Chondrocyte (in vitro differentiated cells): ENCODE measurements around the gene MYO5B. TPM values are rescaled to one million over a fixed set of nuclear protein-coding genes. Genes with fewer than 3 reads are reported as not detected.

Experiments used
- DNase-seq: peaks from one replicate; pipeline ENCODE4 v3.0.0; 2021; ENCODE audit warnings: mixed read lengths, low spot score
- H3K27ac Mint-ChIP-seq: one replicate; pipeline ENCODE4 v1.8.0; 2021; ENCODE audit warnings: mild to moderate bottlenecking, moderate library complexity, mixed read lengths; ENCODE audit not compliant: unreplicated experiment
- H3K27me3 Mint-ChIP-seq: 2 replicates; pipeline ENCODE4 v1.8.0; 2021; ENCODE audit warnings: low read depth, mixed read lengths
- H3K36me3 Mint-ChIP-seq: 2 replicates; pipeline ENCODE4 v1.8.0; 2021; ENCODE audit warnings: low read depth, mixed read lengths
- H3K4me1 Mint-ChIP-seq: 2 replicates; pipeline ENCODE4 v1.8.0; 2021; ENCODE audit warnings: low read depth, mild to moderate bottlenecking, mixed read lengths
- H3K4me3 Mint-ChIP-seq: one replicate; pipeline ENCODE4 v1.8.0; 2021; ENCODE audit warnings: mild to moderate bottlenecking, moderate library complexity, mixed read lengths; ENCODE audit not compliant: unreplicated experiment
- H3K9me3 Mint-ChIP-seq: 2 replicates; pipeline ENCODE4 v1.8.0; 2021; ENCODE audit warnings: low read depth, mixed read lengths
- total RNA-seq: library from RNA; stranded (reverse); gene quantifications from 3 replicates; pipeline ENCODE4 v1.2.1, GENCODE V29; 2021
- TF ChIP-seq, protein P1 (sequence below): fragments of 200-600 bp; sonication (generic); IDR thresholded peaks from 2 replicates; pipeline ENCODE4 v1.5.0; 2021; ENCODE audit warnings: antibody characterized with exemption, mild to moderate bottlenecking, moderate library complexity

Gene MYO5B
- total RNA-seq, 1 donor from 2014 or later, result 0.97 TPM

DNA sequence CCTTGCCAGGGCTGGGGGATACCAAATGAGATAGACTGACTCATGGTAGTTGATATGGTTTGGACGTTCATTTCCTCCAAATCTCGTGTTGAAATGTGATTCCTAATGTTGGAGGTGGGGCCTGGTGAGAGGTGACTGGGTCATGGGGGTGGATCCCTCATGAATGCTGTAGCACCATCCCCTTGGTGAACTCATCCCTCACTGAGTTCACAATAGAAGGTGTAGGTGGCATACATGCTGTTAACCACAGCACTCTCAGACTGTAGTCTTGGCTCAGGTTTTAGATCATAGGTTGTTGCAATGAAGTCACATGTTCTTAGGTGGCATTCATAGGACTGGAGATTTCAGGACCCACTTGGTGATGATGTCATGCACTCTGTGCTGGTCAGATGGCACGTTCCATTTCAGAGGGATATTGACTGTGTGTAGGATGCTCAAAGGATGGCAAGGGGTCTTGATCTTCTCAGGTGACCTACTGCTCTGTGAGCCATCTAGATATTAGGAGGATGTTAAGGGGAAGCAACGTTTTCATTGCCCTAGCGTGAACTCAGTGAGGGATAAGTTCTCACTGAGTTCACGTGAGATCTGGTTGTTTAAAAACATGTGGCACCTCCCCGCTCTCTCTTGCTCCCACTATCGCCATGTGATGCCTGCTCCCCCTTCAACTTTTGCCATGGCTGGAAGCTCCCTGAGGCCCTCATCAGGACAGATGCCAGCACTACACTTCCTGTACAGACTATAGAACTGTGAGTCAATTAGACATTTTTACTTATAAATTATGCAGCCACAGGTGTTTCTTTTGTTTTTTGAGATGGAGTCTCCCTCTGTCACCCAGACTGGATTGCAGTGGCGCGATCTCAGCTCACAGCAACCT, 307.8 kb downstream of the MYO5B start:
- Mint-ChIP-seq H3K27ac (no peak overlapping the region), H3K9me3 (no peaks in the 10 kb centered on the region), H3K4me3 (no peak overlapping the region), H3K36me3 (no peaks in the 10 kb centered on the region), H3K4me1 (no peaks in the 10 kb centered on the region), H3K27me3 (peaks cover 28% of the 10 kb centered on the region)
- no peak for DNase-seq
- TF ChIP-seq, protein P1, sequence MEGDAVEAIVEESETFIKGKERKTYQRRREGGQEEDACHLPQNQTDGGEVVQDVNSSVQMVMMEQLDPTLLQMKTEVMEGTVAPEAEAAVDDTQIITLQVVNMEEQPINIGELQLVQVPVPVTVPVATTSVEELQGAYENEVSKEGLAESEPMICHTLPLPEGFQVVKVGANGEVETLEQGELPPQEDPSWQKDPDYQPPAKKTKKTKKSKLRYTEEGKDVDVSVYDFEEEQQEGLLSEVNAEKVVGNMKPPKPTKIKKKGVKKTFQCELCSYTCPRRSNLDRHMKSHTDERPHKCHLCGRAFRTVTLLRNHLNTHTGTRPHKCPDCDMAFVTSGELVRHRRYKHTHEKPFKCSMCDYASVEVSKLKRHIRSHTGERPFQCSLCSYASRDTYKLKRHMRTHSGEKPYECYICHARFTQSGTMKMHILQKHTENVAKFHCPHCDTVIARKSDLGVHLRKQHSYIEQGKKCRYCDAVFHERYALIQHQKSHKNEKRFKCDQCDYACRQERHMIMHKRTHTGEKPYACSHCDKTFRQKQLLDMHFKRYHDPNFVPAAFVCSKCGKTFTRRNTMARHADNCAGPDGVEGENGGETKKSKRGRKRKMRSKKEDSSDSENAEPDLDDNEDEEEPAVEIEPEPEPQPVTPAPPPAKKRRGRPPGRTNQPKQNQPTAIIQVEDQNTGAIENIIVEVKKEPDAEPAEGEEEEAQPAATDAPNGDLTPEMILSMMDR, result no peak

DNA sequence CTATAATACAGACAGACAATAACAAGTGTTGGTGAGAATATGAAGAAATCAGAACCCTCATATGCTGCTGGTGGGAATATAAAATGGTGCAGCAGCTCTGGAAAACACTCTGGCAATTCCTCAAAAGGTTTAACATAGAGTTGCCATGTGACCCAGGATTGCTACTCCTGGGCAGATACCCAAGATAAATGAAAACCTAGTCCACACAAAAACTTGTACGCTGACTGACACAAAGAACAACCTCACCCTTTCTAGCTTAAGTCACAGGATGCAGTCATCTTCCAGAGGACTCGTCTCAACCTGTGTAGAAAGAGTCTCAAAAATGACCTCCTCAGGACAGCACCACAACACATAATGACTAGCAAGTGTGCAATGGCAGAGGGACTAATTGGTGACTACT, 310.0 kb downstream of the MYO5B start:
- H3K36me3 Mint-ChIP-seq, result no peaks in the 10 kb centered on the region
- no peak for DNase-seq
- H3K9me3 Mint-ChIP-seq, result no peaks in the 10 kb centered on the region
- H3K27me3 Mint-ChIP-seq, result peaks cover 31% of the 10 kb centered on the region
- H3K4me3 Mint-ChIP-seq, result no peak overlapping the region
- TF ChIP-seq, protein P1, result no peak
- H3K27ac Mint-ChIP-seq, result no peak overlapping the region
- H3K4me1 Mint-ChIP-seq, result no peaks in the 10 kb centered on the region

DNA sequence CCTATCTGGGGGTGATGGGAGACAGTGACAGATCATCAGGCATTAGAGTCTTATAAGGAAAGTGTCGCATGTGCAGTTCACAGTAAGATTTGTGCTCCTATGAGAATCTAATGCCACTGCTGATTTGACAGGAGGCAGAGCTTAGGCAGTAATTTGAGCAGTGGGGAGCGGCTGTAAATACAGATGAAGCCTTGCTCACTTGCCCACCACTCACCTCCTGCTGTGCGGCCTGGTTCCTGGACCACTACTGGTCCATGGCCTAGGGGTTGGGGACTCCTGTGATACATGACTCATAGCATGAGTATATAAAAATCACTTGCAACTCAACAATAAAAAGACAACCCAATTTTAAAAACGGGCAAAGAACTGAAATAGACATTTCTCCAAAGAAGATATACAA, 310.5 kb downstream of the MYO5B start:
- H3K27me3 Mint-ChIP-seq, result peaks cover 29% of the 10 kb centered on the region
- no peaks in the 10 kb centered on the region for H3K36me3 Mint-ChIP-seq
- DNase-seq, result no peak
- H3K4me1 Mint-ChIP-seq, result no peaks in the 10 kb centered on the region
- H3K9me3 Mint-ChIP-seq, result no peaks in the 10 kb centered on the region
- TF ChIP-seq, protein P1, result no peak
- H3K4me3 Mint-ChIP-seq, result no peak overlapping the region
- H3K27ac Mint-ChIP-seq, result no peak overlapping the region

DNA sequence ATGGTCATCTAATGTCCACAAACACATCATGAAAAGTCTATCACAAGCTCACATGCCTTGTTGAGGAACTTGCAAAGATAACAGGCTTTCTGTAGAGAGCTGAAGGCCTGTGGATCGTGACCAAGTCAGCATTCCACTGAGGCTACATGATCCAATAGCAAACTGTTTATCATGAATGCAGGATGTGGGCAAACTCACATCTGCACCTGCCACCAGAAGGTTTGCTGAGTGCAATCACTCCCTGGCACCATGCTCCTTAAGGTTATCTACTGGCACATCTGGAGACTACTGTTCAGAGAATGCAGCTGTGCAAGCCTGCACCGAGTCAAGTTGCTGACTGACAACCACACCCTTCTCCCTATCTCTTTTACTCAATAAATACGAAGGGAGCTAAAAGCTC, 314.3 kb downstream of the MYO5B start:
- TF ChIP-seq, protein P1, result no peak
- Mint-ChIP-seq H3K9me3 (no peaks in the 10 kb centered on the region), H3K4me1 (peaks cover 4% of the 10 kb centered on the region), H3K27ac (no peak overlapping the region), H3K36me3 (no peaks in the 10 kb centered on the region), H3K4me3 (no peak overlapping the region), H3K27me3 (peaks cover 24% of the 10 kb centered on the region)
- DNase-seq, result no peak

DNA sequence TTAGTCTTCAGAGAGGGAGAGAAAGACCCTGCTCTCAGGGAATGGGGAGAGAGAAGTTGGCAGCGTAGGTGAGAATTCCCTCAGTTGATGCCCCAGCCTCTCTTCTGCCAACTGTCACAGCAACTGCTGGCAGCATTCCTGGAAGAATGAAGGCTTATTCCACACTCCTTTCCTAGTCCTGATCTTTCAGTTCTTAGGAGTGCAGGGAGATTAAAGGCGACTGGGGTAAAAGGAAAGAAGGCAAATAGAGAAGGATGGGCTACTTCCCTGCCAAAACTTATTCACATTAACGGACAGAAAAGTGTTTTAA, 315.7 kb downstream of the MYO5B start:
- Mint-ChIP-seq H3K4me1 (peaks cover 4% of the 10 kb centered on the region), H3K9me3 (no peaks in the 10 kb centered on the region), H3K27ac (no peak overlapping the region), H3K4me3 (no peak overlapping the region), H3K36me3 (no peaks in the 10 kb centered on the region), H3K27me3 (peaks cover 24% of the 10 kb centered on the region)
- TF ChIP-seq, protein P1, result no peak
- DNase-seq, result no peak
